BE2C (cell line): ENCODE measurements around the gene PARD3B.

Source experiments
- DNase-seq: peaks from one replicate; pipeline ENCODE4 v3.0.0-alpha.2; 2020
- H3K27me3 ChIP-seq: fragments of 250-450 bp; sonication (Bioruptor Pico); 2 replicates; pipeline ENCODE4 v1.5.1; 2020; ENCODE audit warnings: mild to moderate bottlenecking
- H3K36me3 ChIP-seq: fragments of 250-450 bp; sonication (Bioruptor Pico); 2 replicates; pipeline ENCODE4 v1.5.1; 2020; ENCODE audit warnings: mild to moderate bottlenecking
- H3K4me1 ChIP-seq: fragments of 250-450 bp; sonication (Bioruptor Pico); 2 replicates; pipeline ENCODE4 v1.5.1; 2020
- H3K4me3 ChIP-seq: 2 replicates; pipeline ENCODE4 v1.5.1; 2011; ENCODE audit warnings: low read depth, low read length
- H3K9me3 ChIP-seq: fragments of 250-450 bp; sonication (Bioruptor Pico); 2 replicates; pipeline ENCODE4 v1.5.1; 2020
- TF ChIP-seq, protein P1 (sequence below): IDR thresholded peaks from 2 replicates; pipeline ENCODE4 v1.5.1; 2012; ENCODE audit warnings: mild to moderate bottlenecking, low read depth, low read length

PARD3B gene

DNA sequence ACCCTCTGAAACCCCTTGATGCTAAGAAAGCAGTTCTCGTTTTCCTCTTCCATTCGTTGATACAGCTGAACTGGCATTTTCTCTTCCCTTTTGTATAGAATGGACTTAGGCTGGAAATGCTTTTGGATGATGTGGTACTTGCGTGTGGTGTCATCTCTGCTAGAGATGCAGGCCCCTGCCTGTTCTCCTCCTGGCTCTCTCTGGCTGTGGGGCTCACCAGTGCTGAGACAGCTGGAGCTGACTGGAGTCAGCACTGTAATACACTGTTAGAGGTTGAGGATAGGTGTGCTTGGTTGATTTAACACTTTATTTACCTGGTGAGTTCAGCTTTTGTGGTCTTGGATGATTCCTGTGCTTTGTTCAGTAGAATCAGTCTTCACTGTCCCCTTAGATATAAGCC lies 30.2 kb downstream of the PARD3B start:
- Histone ChIP-seq H3K36me3 (no peaks in the 10 kb centered on the region), H3K27me3 (no peaks in the 10 kb centered on the region), H3K4me1 (no peaks in the 10 kb centered on the region), H3K4me3 (no peak overlapping the region), H3K9me3 (no peaks in the 10 kb centered on the region)
- TF ChIP-seq, protein P1, sequence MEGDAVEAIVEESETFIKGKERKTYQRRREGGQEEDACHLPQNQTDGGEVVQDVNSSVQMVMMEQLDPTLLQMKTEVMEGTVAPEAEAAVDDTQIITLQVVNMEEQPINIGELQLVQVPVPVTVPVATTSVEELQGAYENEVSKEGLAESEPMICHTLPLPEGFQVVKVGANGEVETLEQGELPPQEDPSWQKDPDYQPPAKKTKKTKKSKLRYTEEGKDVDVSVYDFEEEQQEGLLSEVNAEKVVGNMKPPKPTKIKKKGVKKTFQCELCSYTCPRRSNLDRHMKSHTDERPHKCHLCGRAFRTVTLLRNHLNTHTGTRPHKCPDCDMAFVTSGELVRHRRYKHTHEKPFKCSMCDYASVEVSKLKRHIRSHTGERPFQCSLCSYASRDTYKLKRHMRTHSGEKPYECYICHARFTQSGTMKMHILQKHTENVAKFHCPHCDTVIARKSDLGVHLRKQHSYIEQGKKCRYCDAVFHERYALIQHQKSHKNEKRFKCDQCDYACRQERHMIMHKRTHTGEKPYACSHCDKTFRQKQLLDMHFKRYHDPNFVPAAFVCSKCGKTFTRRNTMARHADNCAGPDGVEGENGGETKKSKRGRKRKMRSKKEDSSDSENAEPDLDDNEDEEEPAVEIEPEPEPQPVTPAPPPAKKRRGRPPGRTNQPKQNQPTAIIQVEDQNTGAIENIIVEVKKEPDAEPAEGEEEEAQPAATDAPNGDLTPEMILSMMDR: no peak
- no peak for DNase-seq

DNA sequence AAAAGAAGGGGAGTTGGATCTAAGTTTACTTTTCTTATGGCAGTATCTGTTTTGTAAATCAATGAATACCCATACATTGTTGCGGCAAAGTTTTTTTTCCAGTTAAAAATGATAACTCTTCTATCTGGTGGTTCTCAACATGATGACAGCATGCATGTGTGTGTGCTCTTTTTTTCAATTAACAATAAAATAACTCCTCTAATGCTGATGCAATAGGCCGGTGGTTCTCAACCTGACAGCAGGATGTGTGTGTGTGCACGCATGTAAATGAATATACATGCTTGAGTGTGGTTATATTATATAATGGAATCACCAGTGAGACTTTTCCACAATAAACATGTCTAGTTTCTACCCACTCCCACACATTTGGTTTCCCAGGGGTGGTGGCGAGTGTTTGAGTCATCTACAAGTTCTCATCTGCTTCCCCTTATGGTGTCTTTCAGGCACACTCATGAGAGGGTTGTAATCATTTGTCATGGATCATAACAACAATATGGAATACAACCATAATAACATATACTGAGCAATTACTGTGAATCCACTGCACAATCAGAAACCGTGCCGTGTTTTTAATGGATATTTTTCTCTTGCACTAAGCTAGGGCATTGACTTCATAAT lies 31.2 kb downstream of the PARD3B start:
- Histone ChIP-seq H3K27me3 (no peaks in the 10 kb centered on the region), H3K4me3 (no peak overlapping the region), H3K36me3 (no peaks in the 10 kb centered on the region), H3K4me1 (no peaks in the 10 kb centered on the region), H3K9me3 (no peaks in the 10 kb centered on the region)
- DNase-seq: no peak
- TF ChIP-seq, protein P1: no peak

DNA sequence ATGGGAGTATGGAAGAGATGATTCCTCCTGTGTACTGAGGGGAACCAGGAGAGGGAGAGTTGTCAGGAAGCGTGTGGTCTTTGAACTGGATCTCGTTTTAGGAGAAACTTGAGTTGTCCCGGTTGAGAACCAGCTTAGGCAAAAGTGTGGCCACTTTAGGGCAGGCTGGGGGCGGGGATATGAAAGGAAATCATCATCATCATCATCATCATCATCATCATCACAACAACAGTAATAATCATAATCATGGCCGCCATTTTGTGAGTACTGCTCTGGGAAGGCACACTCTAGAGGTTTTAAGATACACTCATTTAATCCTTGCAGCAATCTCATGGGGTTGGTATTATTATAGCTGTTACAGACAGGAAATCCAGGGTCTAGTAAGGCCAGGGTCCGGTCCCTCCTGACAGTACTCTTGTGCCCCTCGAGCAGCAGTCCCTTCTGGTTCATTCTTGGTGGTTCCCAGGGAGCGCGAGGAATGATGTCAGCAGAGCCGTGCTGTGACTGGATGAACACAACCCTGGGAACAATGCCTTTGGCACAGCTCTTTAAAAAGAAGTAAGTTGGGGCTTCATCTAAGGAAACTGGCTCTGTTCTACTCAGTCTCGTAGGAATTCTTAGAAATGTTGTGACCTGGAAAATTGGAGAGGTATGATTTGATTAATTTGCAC lies 33.8 kb downstream of the PARD3B start:
- TF ChIP-seq, protein P1: no peak
- no peaks in the 10 kb centered on the region for H3K9me3 ChIP-seq
- no peak overlapping the region for H3K4me3 ChIP-seq
- no peak for DNase-seq
- H3K36me3 ChIP-seq: no peaks in the 10 kb centered on the region
- H3K4me1 ChIP-seq: no peaks in the 10 kb centered on the region
- H3K27me3 ChIP-seq: no peaks in the 10 kb centered on the region

DNA sequence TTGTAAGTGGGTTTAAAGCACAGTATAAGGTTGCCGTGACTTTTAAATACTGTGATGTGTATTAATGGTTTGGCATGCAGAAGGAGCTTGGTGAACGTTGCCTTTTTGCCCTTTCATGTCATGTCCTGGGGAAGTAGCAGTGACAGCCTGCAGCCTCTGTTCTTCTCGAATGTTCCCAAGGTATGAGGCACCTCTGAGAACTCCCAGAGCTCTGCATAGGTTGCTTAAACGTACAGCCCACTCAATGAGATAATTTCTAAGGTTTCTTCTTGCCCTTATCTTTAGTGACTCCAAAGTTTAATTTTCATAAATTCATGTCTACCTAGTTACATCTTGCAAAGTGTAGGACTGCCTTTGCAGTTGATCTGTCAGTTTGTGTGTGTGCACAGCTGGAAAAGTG lies 36.7 kb downstream of the PARD3B start:
- H3K4me1 ChIP-seq: no peaks in the 10 kb centered on the region
- no peaks in the 10 kb centered on the region for H3K36me3 ChIP-seq
- TF ChIP-seq, protein P1: no peak
- H3K27me3 ChIP-seq: no peaks in the 10 kb centered on the region
- DNase-seq: no peak
- H3K4me3 ChIP-seq: no peak overlapping the region
- no peaks in the 10 kb centered on the region for H3K9me3 ChIP-seq

DNA sequence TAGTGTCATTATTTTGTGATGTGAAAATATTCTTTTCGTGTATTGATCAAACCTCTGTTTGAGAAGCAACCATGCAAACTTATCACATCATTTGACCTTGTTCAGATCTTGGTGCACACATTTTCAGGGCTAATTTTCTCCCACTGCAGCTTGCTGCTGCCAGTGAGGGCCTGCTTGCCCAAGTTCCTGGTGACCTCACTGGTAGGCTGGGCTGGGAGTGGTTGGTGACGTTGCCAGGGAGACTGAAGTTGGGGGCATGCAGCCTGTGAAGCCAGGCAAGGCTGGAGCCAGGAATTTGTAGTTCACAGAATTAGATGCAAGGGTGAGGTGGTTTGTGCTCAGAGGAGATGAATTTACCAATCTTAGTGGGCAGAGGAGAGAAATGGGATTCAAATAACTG lies 38.5 kb downstream of the PARD3B start:
- TF ChIP-seq, protein P1: no peak
- H3K36me3 ChIP-seq: no peaks in the 10 kb centered on the region
- DNase-seq: no peak
- H3K4me3 ChIP-seq: no peak overlapping the region
- H3K9me3 ChIP-seq: no peaks in the 10 kb centered on the region
- no peaks in the 10 kb centered on the region for H3K27me3 ChIP-seq
- H3K4me1 ChIP-seq: no peaks in the 10 kb centered on the region

DNA sequence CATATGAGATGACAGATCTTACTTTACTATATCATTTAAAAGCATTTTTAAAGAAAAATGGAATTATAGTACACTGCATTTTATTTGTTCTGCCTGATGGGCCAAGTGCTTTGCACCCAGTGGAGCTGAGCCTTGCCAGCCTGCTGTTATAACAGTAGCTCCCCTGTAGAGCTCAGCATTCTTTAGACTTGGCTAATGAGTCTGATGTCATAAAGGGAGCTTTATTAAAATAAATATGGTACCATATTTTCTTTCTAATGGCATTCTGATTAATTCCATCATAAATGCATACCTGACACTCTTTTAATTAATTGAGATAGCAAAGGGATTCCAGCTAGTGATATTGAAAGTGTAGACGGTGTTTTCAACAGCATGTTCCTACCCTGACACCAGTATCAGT lies 40.7 kb downstream of the PARD3B start:
- no peaks in the 10 kb centered on the region for H3K27me3 ChIP-seq
- TF ChIP-seq, protein P1: no peak
- no peak overlapping the region for H3K4me3 ChIP-seq
- no peaks in the 10 kb centered on the region for H3K36me3 ChIP-seq
- no peak for DNase-seq
- no peaks in the 10 kb centered on the region for H3K9me3 ChIP-seq
- no peaks in the 10 kb centered on the region for H3K4me1 ChIP-seq
